SK-N-SH treated with all-trans-retinoic acid at 6 μM for 48 hours (cell line): ENCODE results near the gene PITPNC1.

Source experiments
- ARNTL ChIP-seq: fragments of 450-650 bp; formaldehyde crosslinking; IDR thresholded peaks from 2 replicates; pipeline ENCODE4 v1.5.0; 2020; ENCODE audit warnings: low read depth, mild to moderate bottlenecking, moderate library complexity, borderline replicate concordance
- CREB5 ChIP-seq: fragments of 250-450 bp; sonication (Bioruptor Pico); IDR thresholded peaks from 2 replicates; pipeline ENCODE4 v1.5.1; 2020; ENCODE audit warnings: low read depth, mild to moderate bottlenecking, moderate library complexity
- ESRRG ChIP-seq: fragments of 250-450 bp; sonication (Bioruptor Pico); IDR thresholded peaks from 2 replicates; pipeline ENCODE4 v1.6.1; 2021; ENCODE audit warnings: mild to moderate bottlenecking
- ISL1 ChIP-seq: fragments of 250-450 bp; sonication (Bioruptor Pico); IDR thresholded peaks from 2 replicates; pipeline ENCODE4 v2.1.2; 2022; ENCODE audit warnings: mild to moderate bottlenecking, moderate library complexity
- OSR1 ChIP-seq: fragments of 250-450 bp; sonication (Bioruptor Pico); IDR thresholded peaks from 2 replicates; pipeline ENCODE4 v1.8.0; 2022; ENCODE audit warnings: moderate library complexity, mild to moderate bottlenecking, inconsistent platforms
- PPARA ChIP-seq: fragments of 250-450 bp; sonication (Bioruptor Pico); IDR thresholded peaks from 2 replicates; pipeline ENCODE4 v1.5.0; 2020; ENCODE audit warnings: mild to moderate bottlenecking, borderline replicate concordance
- RARB ChIP-seq: fragments of 250-450 bp; sonication (Bioruptor Pico); IDR thresholded peaks from 2 replicates; pipeline ENCODE4 v1.8.0; 2021; ENCODE audit warnings: mild to moderate bottlenecking, moderate library complexity
- TCF4 ChIP-seq: fragments of 250-450 bp; sonication (Bioruptor Pico); IDR thresholded peaks from 2 replicates; pipeline ENCODE4 v1.8.0; 2021; ENCODE audit warnings: mild to moderate bottlenecking, moderate library complexity, borderline replicate concordance
- TOX ChIP-seq: fragments of 250-450 bp; sonication (Bioruptor Pico); IDR thresholded peaks from 2 replicates; pipeline ENCODE4 v1.8.0; 2021; ENCODE audit warnings: mild to moderate bottlenecking, moderate library complexity, borderline replicate concordance
- ZFP3 ChIP-seq: fragments of 250-450 bp; sonication (Bioruptor Pico); IDR thresholded peaks from 2 replicates; pipeline ENCODE4 v1.5.0; 2020; ENCODE audit warnings: mild to moderate bottlenecking, moderate library complexity
- ZFP30 ChIP-seq: fragments of 450-650 bp; formaldehyde crosslinking; IDR thresholded peaks from 2 replicates; pipeline ENCODE4 v1.5.0; 2022; ENCODE audit warnings: mild to moderate bottlenecking, moderate library complexity
- ZNF565 ChIP-seq: fragments of 450-650 bp; formaldehyde crosslinking; conservative IDR thresholded peaks from 2 replicates; pipeline ENCODE4 v1.5.0; 2020; ENCODE audit warnings: low read depth, mild to moderate bottlenecking, moderate library complexity
- TF ChIP-seq, protein P1 (sequence below): fragments of 250-450 bp; sonication (Bioruptor Pico); IDR thresholded peaks from 2 replicates; pipeline ENCODE4 v1.5.0; 2020; ENCODE audit warnings: mild to moderate bottlenecking, moderate library complexity
- TF ChIP-seq, protein P2 (sequence below): fragments of 250-450 bp; sonication (Bioruptor Pico); IDR thresholded peaks from 2 replicates; pipeline ENCODE4 v1.8.0; 2020; ENCODE audit warnings: mild to moderate bottlenecking, moderate library complexity, borderline replicate concordance

DNA sequence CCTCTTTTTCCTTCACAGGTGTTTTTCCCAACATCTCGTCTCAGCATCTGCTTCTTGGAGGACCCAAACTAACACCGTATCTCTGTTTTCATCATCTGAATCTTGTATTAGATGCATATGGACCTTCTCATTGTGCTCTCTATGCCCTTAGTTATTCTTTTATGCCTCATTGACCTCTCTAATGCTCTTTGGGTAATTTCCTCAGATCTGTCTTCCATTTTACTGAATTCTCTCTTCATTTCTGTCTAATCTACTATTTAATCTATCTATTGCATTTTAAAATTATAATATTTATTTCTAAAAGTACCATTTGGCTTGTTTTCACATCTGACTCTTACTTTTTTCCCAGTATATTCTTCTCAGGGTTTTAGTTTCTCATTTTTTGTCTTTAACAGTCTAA lies 81.1 kb downstream of the PITPNC1 start:
- TF ChIP-seq ZFP30 (CRISPR knock-in tag): peak; percentile 100
- no peak for TF ChIP-seq OSR1 (CRISPR knock-in tag)
- TF ChIP-seq, protein P1, sequence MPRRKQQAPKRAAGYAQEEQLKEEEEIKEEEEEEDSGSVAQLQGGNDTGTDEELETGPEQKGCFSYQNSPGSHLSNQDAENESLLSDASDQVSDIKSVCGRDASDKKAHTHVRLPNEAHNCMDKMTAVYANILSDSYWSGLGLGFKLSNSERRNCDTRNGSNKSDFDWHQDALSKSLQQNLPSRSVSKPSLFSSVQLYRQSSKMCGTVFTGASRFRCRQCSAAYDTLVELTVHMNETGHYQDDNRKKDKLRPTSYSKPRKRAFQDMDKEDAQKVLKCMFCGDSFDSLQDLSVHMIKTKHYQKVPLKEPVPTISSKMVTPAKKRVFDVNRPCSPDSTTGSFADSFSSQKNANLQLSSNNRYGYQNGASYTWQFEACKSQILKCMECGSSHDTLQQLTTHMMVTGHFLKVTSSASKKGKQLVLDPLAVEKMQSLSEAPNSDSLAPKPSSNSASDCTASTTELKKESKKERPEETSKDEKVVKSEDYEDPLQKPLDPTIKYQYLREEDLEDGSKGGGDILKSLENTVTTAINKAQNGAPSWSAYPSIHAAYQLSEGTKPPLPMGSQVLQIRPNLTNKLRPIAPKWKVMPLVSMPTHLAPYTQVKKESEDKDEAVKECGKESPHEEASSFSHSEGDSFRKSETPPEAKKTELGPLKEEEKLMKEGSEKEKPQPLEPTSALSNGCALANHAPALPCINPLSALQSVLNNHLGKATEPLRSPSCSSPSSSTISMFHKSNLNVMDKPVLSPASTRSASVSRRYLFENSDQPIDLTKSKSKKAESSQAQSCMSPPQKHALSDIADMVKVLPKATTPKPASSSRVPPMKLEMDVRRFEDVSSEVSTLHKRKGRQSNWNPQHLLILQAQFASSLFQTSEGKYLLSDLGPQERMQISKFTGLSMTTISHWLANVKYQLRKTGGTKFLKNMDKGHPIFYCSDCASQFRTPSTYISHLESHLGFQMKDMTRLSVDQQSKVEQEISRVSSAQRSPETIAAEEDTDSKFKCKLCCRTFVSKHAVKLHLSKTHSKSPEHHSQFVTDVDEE (CRISPR knock-in tag): no peak
- TF ChIP-seq CREB5 (CRISPR knock-in tag): no peak
- no peak for TF ChIP-seq TCF4 (CRISPR knock-in tag)
- no peak for TF ChIP-seq ZNF565 (CRISPR knock-in tag)
- TF ChIP-seq TOX (CRISPR knock-in tag): no peak
- no peak for TF ChIP-seq RARB (CRISPR knock-in tag)
- TF ChIP-seq ISL1 (CRISPR knock-in tag): no peak
- no peak for TF ChIP-seq PPARA (CRISPR knock-in tag)
- TF ChIP-seq, protein P2, sequence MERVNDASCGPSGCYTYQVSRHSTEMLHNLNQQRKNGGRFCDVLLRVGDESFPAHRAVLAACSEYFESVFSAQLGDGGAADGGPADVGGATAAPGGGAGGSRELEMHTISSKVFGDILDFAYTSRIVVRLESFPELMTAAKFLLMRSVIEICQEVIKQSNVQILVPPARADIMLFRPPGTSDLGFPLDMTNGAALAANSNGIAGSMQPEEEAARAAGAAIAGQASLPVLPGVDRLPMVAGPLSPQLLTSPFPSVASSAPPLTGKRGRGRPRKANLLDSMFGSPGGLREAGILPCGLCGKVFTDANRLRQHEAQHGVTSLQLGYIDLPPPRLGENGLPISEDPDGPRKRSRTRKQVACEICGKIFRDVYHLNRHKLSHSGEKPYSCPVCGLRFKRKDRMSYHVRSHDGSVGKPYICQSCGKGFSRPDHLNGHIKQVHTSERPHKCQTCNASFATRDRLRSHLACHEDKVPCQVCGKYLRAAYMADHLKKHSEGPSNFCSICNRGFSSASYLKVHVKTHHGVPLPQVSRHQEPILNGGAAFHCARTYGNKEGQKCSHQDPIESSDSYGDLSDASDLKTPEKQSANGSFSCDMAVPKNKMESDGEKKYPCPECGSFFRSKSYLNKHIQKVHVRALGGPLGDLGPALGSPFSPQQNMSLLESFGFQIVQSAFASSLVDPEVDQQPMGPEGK (CRISPR knock-in tag): no peak
- no peak for TF ChIP-seq ARNTL (CRISPR knock-in tag)
- no peak for TF ChIP-seq ZFP3 (CRISPR knock-in tag)
- no peak for TF ChIP-seq ESRRG (CRISPR knock-in tag)
